Measurements from ENCODE around the gene MBD4.

GRCh38 chr3:129425213-129425612 lies 14.5 kb downstream of the MBD4 start:
- TF ChIP-seq CTCF (IDR thresholded peaks at IDR 0.05) (no peak), EP300 (IDR thresholded peaks at IDR 0.05) (no peak), POLR2A (IDR thresholded peaks at IDR 0.05) (no peak)

Measured in upper lobe of left lung (tissue), 4 donors.